ENCODE data around the gene GJD3. TPM values are rescaled to one million over a fixed set of nuclear protein-coding genes. Genes with fewer than 3 reads are reported as not detected.

GJD3 gene
- total and polyA plus RNA-seq, 2 experiments from 2014 or later = 1.4 TPM; not detected in 1

GRCh38 chr17:40317345-40317873, 47.1 kb downstream of the GJD3 start:
- H3K4me1 Mint-ChIP-seq = peaks cover 83% of the 10 kb centered on the region
- Histone ChIP-seq H3K4me2 (peak overlapping the region; percentile 91), H3K9me2 (ENCODE audit: insufficient read depth) (no peaks in the 10 kb centered on the region), H3K27ac (ENCODE audit: low read depth) (peak overlapping the region; percentile 28; the same call in 1 of the 2 replicates), H3K36me3 (ENCODE audit: insufficient read depth) (no peaks in the 10 kb centered on the region), H4K20me1 (replicated peaks; ENCODE audit: insufficient read depth) (peaks cover 12% of the 10 kb centered on the region), H3K4me3 (peak overlapping the region; percentile 89), H3K4me1 (ENCODE audit: insufficient read depth) (peaks cover 26% of the 10 kb centered on the region), H3K27me3 (ENCODE audit: insufficient read depth) (peaks cover 33% of the 10 kb centered on the region), H3K79me2 (replicated peaks; ENCODE audit: insufficient read depth) (peaks cover 15% of the 10 kb centered on the region; the same call in 1 of the 2 replicates), H2AFZ (peak overlapping the region; percentile 95), H3F3A (replicated peaks; ENCODE audit: low read depth) (peaks cover 16% of the 10 kb centered on the region)
- ATAC-seq (peak; percentile 63), DNase-seq (ENCODE audit: low spot score) (peak; percentile 91)
- H3K27me3 Mint-ChIP-seq (ENCODE audit: insufficient read depth, low read depth, poor library complexity) = peaks cover 44% of the 10 kb centered on the region
- H3K36me3 Mint-ChIP-seq (ENCODE audit: low read depth) = no peaks in the 10 kb centered on the region; the same call in 2 of the 3 replicates
- no peaks in the 10 kb centered on the region for H3K9me3 Mint-ChIP-seq
- TF ChIP-seq NANOG (IDR thresholded peaks at IDR 0.05; ENCODE audit: borderline replicate concordance) = no peak
- peak; percentile 59 to 64 for TF ChIP-seq CTCF (conservative IDR thresholded peaks at IDR 0.05; ENCODE audit: low read depth in 2 of 2)
- no peak for TF ChIP-seq ETS1 (IDR thresholded peaks at IDR 0.05)
- TF ChIP-seq CREB1 (CRISPR knock-in tag; IDR thresholded peaks at IDR 0.05; ENCODE audit: low read depth) = peak; percentile 17; the same call in 1 of the 2 replicates
- peak overlapping the region; percentile 93 for H3K4me3 Mint-ChIP-seq
- H3K27ac Mint-ChIP-seq = no peak overlapping the region

GRCh38 chr17:40316571-40317344, 47.8 kb downstream of the GJD3 start:
- H3K27me3 Mint-ChIP-seq (ENCODE audit: insufficient read depth, low read depth, poor library complexity) = peaks cover 46% of the 10 kb centered on the region
- peaks cover 14% of the 10 kb centered on the region; the same call in 1 of the 2 replicates for H3K79me2 ChIP-seq (replicated peaks; ENCODE audit: insufficient read depth)
- no peak overlapping the region for H3K27ac Mint-ChIP-seq
- no peak overlapping the region for H3K27ac ChIP-seq (ENCODE audit: low read depth)
- no peaks in the 10 kb centered on the region; the same call in 2 of the 3 replicates for H3K36me3 Mint-ChIP-seq (ENCODE audit: low read depth)
- peak overlapping the region; percentile 93 for H3K4me3 Mint-ChIP-seq
- peak overlapping the region; percentile 91 for H3K4me2 ChIP-seq
- peaks cover 26% of the 10 kb centered on the region for H3K4me1 ChIP-seq (ENCODE audit: insufficient read depth)
- no peaks in the 10 kb centered on the region for H3K36me3 ChIP-seq (ENCODE audit: insufficient read depth)
- peaks cover 33% of the 10 kb centered on the region for H3K27me3 ChIP-seq (ENCODE audit: insufficient read depth)
- DNase-seq (ENCODE audit: low spot score) = peak; percentile 85
- peak overlapping the region; percentile 95 for H2AFZ ChIP-seq
- H4K20me1 ChIP-seq (replicated peaks; ENCODE audit: insufficient read depth) = peaks cover 7% of the 10 kb centered on the region
- no peaks in the 10 kb centered on the region for H3K9me2 ChIP-seq (ENCODE audit: insufficient read depth)
- H3K9me3 Mint-ChIP-seq = no peaks in the 10 kb centered on the region
- TF ChIP-seq NANOG (IDR thresholded peaks at IDR 0.05; ENCODE audit: borderline replicate concordance) (no peak), ZNF114 (CRISPR knock-in tag; IDR thresholded peaks at IDR 0.05) (no peak), CTCF (conservative IDR thresholded peaks at IDR 0.05; ENCODE audit: low read depth in 2 of 2) (peak in 1 of 2 experiments; percentile 16; a peak in 1 of 4 replicates), EZH2 (IDR thresholded peaks at IDR 0.05; ENCODE audit: low read depth, unreplicated experiment) (no peak), ETS1 (IDR thresholded peaks at IDR 0.05) (no peak), JUNB (IDR thresholded peaks at IDR 0.05; ENCODE audit: unreplicated experiment) (no peak), STAT1 (IDR thresholded peaks at IDR 0.05; ENCODE audit: unreplicated experiment) (no peak)
- H3K4me1 Mint-ChIP-seq = peaks cover 83% of the 10 kb centered on the region
- H3K4me3 ChIP-seq = peak overlapping the region; percentile 89
- peaks cover 16% of the 10 kb centered on the region for H3F3A ChIP-seq (replicated peaks; ENCODE audit: low read depth)
- ATAC-seq = peak; percentile 24

Data from GM23338 (cell line).